DMS79 (cell line): Measurements from ENCODE around the gene RPL4.

ENCODE experiments used
- DNase-seq: peaks from one replicate; lab custom pipeline; 2025; lab: John Stamatoyannopoulos, UW

The RPL4 gene

GRCh38 chr15:66454143-66454542 lies 50.5 kb downstream of the RPL4 start:
- no peak for DNase-seq

- no peak for DNase-seq
Measured at GRCh38 chr15:66452971-66453580, 51.6 kb downstream of the RPL4 start.

- DNase-seq: no peak
Measured at GRCh38 chr15:66452420-66452819, 52.2 kb downstream of the RPL4 start.
